Heart left ventricle (tissue), 13 donors: ENCODE results near the gene EIF2B2.

Source experiments
- CTCF ChIP-seq, 12 donors: fragments of 200-600 bp; sonication (generic) in 4 of 12; IDR thresholded peaks; one replicate each; pipeline versions ENCODE4 v1.5.0 to v1.8.0; 2018 to 2022; ENCODE audit warnings: antibody characterized with exemption in 12 of 12, mild to moderate bottlenecking in 5 of 12
- POLR2A ChIP-seq, 2 donors: fragments of 450-650 bp; IDR thresholded peaks; one replicate each; pipeline ENCODE4 v1.6.1; 2017; ENCODE audit warnings: antibody characterized with exemption in 2 of 2, mild to moderate bottlenecking in 2 of 2, moderate library complexity in 2 of 2
- donor health status: ischemic (EF 13 %, LVEDD 7.1; RV severe dilation, severe dysfunction).
- donor health status: DM: no; HTN: yes; CAD: no.
- donor health status: DM: no; HTN: no; CAD: no.
- donor health status: ischemic (EF 25% LVEDD 6.9; RV normal size, moderate dysfunction).
- donor health status: ischemic (EF 25% LVEDD 5.7; RV mildly dilated, moderate dysfunction).
- donor health status: ischemic (EF 35%, LVEDD 5.7; RV mildly dilated, moderate dysfunction).
- donor health status: nonischemic (EF 11% LVEDD 7.7; RV severe dilation, severe dysfunction).
- donor health status: DM: yes; HTN: yes; CAD: no.
- donor health status: PGD.
- donor health status: ischemic (EF 29% LVEDD 5.4; RV normal size, mild dysfunction).
- donor health status: nonischemic (EF 23%, LVEDD 6.1; RV moderate dilation, normal function).

GRCh38 chr14:75049731-75050201 lies 47.0 kb downstream of the EIF2B2 start:
- TF ChIP-seq CTCF (IDR thresholded peaks at IDR 0.05) (no peak), POLR2A (IDR thresholded peaks at IDR 0.05) (no peak)
